GM03348 (cell line): ENCODE data around the gene EDC3.
A peak's percentile ranks its signal among the peaks of the same experiment; 100 is the strongest.
"Not testable (repeated sequence)": the region's sequence is repeated elsewhere in the genome, so short reads cannot be mapped to it uniquely, and the experiment has no call there.

Experiments
- DNase-seq: peaks from one replicate; pipeline ENCODE4 v3.0.0; 2012; ENCODE audit warnings: low spot score

EDC3 gene

DNA sequence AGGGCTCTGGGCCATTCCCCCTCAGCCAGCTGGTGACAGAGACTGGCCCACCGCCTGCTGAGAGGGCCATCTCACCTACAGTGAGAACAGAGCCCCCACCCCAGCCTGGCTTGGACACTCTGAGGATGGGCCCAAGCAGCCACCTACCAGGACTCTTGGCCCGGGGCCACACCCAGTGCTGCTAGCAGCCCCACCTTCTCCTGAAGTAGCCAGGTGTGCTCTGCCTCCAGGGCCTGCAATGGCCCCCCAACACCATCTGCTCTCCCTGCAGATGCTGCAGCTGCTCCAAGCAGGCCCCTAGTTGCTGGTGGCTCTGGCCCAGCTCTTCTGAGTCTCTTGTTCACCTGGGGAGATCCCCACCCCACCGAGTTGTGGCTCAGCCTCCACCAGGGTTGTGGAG lies 87.0 kb downstream of the EDC3 start:
- no peak for DNase-seq

DNA sequence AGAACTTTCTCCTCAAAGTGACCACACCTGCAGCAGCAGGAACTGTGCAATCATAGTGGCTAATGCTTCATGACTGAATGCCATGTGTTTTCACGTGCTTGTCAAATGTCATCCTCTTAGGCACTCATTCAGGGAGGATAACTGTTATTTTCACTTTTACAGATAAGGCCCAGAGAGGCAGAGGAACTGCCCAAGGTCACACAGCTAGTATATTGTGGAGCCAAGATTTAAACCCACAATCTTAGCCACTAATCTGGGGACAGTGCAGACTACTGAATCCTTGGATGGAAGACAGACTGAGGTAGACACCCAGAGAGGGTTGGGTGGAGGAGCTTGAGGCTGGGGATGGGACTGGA lies 90.1 kb downstream of the EDC3 start:
- no peak for DNase-seq

DNA sequence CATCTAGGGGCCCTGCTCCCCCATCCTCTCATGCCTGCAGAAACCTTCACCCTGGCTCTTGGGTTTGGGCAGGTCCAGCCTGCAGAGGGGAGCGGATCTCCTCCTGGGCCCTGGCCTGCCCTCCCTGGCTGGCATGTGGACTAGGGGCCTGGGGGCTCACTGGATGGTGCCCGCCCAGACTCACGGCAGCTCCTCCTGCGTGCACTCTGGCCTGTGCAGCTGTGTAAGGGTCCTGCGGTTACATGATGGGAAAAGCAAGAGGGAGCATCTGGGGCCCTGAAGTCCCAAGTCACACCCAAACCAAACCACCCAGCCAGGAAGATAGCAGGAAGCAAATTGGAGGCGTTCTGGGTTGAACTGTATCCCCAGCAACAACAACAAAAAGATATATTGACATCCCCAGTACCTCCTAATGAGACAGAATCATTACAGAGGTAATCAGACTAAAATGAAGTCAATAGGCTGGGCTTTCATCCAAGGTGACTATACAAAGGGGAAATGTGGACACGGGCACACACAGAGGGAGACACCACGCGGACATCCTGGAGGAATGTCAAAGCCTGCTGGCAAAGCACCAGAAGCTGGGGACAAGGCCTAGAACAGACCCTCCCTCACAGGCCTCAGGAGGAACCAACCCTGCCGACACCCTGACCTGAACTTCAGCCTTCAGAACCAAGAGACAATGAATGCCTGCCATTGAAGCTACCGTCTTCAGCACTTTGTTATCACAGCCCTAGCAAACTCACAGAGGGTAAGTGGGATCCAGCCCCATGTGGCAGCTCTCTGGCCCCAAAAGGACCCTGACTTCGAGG lies 90.6 kb downstream of the EDC3 start:
- DNase-seq, result no peak

DNA sequence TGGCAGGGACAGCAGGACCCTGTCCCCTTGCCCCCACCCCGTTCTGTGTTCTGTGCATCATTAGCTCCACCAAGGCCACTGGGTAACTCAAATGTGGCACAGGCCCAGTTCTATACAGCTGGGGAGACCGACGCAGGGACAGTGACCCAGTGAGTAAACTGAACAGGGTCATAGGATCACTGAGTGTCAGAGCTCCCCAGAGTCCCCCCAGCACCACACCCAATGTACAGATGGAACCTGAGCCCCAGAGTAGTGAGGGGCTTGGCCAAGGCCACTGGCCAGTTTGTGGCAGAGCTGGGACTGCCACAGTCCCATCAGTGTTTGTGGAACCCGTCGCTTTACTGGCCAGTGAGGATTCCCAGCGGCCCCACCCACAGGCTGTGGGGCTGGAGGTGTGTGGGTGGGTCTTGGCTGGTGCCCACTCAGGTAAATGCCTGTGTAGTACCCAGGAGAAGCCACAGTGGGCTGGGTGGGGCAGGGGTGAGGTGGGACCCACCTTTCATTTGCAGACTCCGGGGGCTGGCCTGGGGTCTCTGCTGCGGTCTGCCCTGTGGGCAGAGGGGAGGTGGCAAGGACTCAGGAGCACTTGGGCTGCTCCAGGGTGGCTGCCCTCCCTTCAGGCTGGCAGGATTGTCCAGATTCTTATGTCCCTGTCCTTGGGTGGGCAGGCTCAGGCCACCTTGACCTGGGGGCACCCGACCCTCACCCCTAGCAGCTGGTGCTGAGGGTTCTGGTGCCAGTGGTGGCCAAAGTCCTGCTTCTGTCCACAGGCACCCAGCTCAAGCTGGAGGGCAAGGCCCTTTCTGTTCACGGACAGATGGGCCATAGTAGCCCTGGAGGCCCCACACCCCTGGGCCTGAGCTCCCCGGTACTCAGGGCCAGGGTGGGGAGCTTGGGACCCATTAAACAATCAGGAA lies 91.8 kb downstream of the EDC3 start:
- DNase-seq, result no peak

DNA sequence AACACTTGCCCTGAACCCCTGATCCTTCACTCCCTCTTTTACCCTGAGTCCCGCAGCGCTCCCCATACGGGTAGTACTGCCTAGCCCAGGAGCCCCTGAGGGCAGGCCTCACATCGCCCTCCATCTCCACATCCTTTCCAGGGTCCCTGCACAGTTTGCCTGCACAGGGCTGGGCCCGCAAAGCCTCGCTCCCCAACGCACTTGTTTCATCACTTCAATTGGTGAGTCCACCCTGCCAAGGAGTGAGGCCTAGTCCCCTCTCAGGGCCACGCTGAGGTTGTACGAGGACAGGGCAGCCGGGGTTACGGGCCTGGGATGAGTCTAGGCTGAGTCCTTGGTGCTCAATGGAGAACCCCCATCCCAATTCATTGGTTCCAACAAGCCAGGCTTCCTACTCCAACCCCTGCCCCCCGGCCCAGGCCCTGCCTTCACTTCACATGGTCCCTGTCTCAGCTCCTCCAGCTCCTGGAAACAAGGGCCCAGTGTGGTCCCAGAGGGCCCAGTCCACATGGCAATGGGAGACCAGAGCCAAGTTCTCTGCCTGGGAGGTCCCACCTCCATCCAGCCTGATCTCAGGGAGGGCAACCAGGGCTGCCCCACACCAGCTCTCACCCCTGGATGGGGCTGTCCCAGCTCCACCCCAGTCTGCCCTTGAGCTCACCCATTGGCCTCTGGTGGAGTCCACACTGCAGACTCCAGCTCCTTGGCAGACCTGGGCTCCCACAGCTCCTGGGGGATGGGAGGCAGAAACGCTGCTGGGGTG lies 92.6 kb downstream of the EDC3 start:
- no peak for DNase-seq

DNA sequence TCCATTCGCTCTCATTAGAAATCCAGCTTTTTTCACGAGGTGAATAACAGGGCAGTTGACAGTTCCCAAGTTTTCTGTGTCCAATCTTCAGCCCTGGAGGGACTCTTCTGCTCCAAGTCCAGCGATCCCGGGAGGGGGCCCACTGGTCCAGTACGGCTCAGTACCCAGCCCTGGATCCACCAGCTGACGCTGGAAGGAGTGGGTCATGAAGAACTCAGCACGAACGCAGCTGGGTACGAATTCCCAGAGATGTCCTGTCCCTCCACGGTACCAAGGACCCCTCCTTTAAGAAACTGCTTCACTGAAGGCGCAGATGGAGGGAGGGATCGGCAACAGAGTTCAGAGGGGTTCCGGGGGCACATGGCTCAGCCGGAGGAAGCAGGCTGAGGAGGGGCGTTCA lies 96.7 kb downstream of the EDC3 start:
- no peak for DNase-seq

DNA sequence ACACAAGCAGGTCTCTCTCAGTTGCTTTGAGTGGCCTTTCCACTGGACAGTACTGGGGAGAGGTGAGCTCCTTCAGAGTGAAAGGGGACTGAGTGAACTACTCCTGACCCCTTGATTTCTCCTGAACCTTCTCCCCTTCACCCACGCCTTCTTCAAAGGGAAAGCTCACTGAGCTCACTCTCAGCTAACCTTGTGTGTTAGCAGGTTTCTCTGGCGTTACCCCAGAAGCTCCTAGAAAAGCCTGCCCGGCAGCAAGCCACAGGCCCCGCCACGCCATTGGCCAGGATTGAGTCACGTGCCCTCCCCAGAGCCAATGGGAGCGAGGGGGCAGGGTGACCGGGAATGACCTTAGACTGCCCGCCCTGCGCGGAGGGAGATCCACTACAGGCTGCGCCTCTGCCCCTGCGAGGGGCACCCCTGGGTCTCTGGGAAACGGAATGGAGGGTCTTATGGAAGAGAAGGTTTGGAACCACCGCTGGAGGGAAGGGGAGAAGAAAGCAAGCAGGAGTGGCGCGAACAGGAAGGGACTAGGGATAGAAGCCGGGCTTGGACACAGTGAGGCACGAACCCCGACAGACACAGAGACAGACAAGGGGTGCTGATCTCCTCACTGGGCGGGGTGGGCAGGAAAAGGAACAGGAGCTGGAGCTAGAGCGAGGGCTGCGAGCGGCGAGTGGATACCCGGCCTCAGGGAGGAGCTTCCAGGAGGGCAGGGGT lies 97.5 kb downstream of the EDC3 start:
- DNase-seq, result peak; percentile 100

DNA sequence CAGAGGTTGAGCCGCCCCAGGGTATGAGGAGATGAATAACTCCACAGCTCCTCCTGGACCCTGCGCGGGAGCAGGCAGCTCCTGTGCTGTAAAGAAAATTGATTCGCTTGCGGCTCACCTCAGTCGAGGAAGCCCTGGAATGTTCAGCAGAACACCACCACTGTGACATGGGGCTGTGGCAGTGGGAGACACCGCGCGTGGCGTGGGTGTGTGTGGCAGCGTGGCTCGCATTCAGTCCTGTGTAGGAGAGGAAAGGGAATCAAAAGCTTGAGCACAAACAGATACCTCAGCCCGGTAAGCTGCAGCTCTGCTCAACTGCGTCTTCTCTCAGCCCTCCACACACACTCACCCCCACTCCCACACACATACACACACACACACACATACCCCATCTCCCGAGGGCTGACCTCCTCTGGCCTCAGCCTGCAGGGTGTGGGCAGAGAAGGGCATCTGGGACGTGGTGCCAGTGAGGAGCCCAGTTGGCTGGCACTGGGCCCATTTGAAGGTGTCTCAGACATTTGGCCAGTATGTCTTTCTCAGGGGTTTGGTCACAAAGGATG lies 98.6 kb downstream of the EDC3 start:
- not testable (repeated sequence) for DNase-seq

DNA sequence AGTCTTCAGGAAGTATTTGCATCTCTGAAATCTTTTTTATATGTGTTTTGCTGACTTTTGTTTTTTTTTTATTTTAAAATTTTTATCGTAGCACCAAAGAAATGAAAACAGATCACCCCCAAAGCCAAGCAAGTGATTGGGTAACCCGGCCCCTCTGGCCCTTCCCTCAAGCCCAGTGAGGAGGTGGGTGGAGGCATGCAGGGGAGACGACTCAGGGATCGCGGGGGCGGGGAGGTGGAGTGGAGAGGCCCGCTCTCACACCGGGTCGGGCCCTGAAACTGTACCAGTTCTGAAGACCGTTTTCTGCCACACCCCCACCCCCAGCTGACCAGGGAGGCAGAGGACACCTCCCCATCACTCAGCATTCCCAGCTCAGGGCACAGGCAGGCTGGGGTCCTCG lies 99.1 kb downstream of the EDC3 start:
- not testable (repeated sequence) for DNase-seq

DNA sequence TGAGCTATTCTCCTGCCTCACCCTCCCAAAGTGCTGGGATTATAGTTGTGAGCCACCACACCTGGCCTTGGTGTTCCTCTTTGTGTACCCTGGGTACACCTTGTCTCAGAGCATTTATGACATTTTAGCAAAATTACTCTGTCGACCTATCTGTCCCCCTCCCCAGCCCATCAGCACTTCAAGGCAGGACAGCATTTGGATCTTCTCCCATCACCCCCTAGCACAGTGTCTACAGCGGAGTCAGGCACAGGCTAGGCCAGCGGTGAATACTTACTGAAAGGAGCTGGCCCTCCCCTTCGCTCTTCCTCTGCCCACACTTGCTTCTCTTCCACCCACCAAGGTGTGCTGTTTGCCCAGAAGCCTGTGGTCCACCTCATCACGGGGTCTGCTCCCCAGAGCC lies 100.6 kb downstream of the EDC3 start:
- no peak for DNase-seq

DNA sequence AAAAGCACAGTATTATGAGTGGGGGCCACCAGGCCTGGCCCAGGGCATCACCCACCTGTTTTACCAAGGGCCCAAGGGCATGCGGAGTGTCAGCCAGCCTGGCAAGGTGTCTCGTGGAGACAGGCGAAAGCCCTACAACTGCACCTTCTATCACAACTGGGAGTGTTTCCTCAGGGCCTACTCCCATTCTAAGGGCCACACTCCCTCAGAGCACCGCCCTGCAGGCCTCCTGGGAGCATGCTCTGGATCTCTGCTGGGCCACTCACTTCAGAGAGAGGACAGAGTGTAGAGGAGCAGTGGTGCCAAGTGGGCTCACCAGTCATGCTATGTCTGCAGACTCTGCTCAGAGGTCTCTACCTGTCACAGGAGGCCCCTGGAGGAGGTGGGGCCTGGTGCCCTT lies 101.4 kb downstream of the EDC3 start:
- DNase-seq, result no peak

DNA sequence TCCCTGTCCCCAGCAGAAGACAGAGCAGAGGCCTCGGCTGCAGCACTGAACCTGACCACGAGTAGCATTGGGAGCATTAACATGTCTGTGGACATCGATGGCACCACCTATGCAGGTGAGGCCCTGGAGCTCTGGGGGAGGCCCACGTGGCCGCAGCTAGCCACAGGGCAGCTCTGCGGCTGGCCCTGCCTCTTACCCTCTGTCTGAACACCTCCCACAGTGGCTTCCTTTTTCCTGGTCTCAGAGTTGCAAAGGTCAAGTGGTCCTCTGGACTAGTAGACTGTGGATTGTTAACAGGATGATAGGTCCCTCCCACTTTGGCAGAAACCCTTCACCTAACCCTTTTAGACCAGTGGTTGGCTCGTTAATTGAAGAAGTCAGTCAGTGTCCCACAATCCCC lies 102.7 kb downstream of the EDC3 start:
- DNase-seq, result no peak

DNA sequence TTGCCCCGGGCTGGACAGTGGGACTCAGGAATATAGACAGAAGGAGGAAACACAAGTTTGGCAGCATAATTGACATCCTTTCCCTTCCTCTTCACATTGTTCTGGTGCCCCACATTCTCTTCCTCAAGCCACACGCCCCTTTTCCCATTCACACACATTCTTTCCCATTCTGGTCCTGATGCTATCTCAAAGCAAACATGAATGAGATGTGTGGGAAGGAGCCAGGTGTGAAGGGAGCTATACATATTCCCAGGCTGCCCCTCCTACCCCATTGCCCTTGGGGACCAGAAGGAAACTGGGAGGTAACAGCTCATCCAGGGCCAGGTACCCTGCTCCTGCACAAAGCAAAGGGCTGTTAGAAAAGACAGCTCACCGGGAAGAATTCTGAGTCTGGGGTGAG lies 103.6 kb downstream of the EDC3 start:
- no peak for DNase-seq

DNA sequence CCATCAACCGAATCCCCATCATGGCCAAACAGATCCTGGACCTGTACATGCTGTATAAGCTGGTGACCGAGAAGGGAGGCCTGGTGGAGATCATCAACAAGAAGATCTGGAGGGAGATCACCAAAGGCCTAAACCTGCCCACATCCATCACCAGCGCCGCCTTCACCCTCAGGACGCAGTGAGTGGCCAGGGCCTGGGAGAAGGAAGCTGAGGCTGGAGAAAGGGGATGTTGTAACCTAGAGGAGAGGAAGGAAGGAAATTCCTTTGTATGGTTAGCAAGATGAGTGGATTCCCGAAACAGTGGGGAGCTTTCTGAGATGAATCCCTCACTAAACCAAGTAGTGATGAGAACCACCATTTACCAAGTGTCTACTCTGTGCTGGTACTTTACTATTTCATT lies 106.0 kb downstream of the EDC3 start:
- no peak for DNase-seq

DNA sequence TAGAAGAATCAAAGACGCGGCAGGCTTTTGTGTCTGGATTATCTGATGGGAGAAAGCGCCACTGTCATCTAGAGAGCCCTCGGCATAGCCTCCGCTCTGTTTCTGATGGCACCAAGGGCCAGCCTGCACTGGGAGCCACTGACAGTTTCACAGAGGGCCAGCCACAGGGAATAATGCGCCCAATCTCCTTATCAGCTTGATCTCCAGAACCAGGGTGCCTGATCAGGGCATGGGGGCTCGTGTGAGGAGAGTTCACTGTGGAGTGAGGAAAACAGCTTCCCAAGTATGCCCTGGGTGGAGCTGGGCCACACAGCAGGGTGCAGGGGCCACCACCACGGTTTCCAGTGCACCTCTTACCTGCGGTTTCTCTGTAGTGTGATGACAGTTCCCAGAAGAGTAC lies 110.0 kb downstream of the EDC3 start:
- DNase-seq, result no peak

DNA sequence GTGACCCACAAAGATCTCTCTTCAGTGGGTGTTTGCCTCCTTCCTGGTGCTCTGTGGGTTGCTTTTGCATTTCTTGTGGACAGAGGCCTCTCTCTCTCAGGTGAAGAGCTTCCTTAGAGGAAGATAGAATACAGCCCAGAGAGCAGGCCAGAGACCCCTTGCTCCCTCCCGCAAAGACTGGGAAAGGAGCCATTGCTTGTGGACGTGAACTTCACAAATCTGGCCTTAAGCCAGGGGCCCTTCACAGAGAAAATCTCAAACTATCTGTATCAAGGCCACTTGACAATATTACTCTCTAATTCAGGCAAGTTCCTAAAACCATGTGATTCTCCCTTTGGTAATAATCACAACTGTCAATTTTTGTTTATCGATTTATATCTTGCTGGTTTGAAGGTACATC lies 110.6 kb downstream of the EDC3 start:
- DNase-seq, result no peak

DNA sequence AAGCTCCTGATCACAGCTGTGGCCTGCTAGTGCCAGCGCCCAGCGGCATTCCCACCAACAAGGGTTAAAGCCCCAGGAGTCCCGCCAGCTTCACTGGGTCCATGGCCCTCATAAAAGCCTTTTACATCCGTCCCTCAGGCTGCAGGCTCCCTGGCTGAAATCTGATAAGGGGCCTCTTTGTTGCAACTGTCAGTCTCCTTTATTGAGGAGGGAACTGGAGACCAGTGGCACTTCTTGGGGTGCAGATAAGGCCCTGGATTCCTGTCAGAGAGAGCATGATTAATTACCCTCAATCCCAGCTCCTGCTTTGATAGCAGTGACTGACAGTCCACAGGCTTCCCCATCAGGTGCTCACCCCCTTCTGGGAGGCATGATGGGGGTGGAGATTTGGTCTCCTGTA lies 111.0 kb downstream of the EDC3 start:
- DNase-seq, result no peak

DNA sequence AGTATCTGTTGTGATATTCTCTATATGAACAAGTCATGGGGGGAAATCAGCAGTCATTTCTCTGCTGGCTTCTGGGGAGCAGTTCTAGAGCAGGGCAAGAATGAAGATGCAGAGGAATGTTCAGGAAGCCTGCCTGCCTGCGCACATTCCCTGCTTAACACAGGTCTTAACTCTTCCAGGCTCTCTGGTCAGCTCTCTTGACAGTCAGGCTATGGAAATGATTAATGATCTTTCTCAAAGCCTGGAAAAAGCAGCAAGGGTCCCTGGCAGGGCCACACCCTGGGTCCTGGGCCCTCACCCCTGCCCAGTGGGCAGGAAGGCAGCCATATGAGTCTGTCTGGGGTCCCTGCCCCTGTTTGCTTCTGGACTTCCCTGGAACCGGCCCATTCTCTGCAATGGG lies 111.6 kb downstream of the EDC3 start:
- DNase-seq, result no peak
